Lower leg skin (tissue), 4 donors: ENCODE measurements around the gene ASB13. TPM values are rescaled to one million over a fixed set of nuclear protein-coding genes. Genes with fewer than 3 reads are reported as not detected.

Experiments used
- DNase-seq, 2 donors: peaks; one replicate each; pipeline ENCODE4 v3.0.0-alpha.2; 2019; ENCODE audit warnings: low spot score in 2 of 2
- H3K4me3 ChIP-seq: fragments of 200-600 bp; sonication (generic); 2 replicates; pipeline ENCODE4 v1.5.1; 2017; ENCODE audit warnings: mild to moderate bottlenecking, low read depth; ENCODE audit not compliant: poor library complexity, severe bottlenecking
- CTCF ChIP-seq, 3 donors: fragments of 450-650 bp; IDR thresholded peaks; one replicate each; pipeline ENCODE4 v1.5.1; 2016; ENCODE audit warnings: antibody characterized with exemption in 3 of 3, mild to moderate bottlenecking in 3 of 3, moderate library complexity in 2 of 3
- POLR2A ChIP-seq, 2 donors: fragments of 450-650 bp; IDR thresholded peaks; one replicate each; pipeline ENCODE4 v1.6.1; 2016 to 2017; ENCODE audit warnings: antibody characterized with exemption in 2 of 2, mild to moderate bottlenecking in 1 of 2, moderate library complexity in 1 of 2
- WGBS, 2 donors: methylation state at CpG; one replicate each; pipeline ENCODE4 v1.1.5; 2018; 5-methylcytosine and 5-hydroxymethylcytosine counted together
- intact Hi-C: fragments of 100-400 bp; cut with DNase I; formaldehyde crosslinking; loops from one replicate; pipeline ENCODE4 v1.15.0; 2023; ENCODE audit warnings: low total_unique reads
- total RNA-seq, 4 donors: library from RNA; depleted of rRNA; stranded (reverse); fragments of >200 nt; gene quantifications; one replicate each; pipeline ENCODE4 v1.1.0, GENCODE V29; 2016

The ASB13 gene
- total RNA-seq, 4 donors from 2014 or later: 9.9 to 28.5 (median 18.4) TPM

GRCh38 chr10:5650664-5651387 is 15.6 kb downstream of the ASB13 start:
- no peak for DNase-seq
- TF ChIP-seq POLR2A (IDR thresholded peaks at IDR 0.05) (no peak), CTCF (IDR thresholded peaks at IDR 0.05) (no peak)
- WGBS, 2 donors: 93 to 95% methylated on average over 20 of the region's 20 CpGs
- no peak overlapping the region for H3K4me3 ChIP-seq
- intact Hi-C loops: loop anchor here (10.0 kb wide), 1 partner anchor 806 kb away; no protein-coding TSS in a partner anchor

- 95 to 97% methylated on average over 11 of the region's 11 CpGs for WGBS, 2 donors
Observed at GRCh38 chr10:5649746-5650145, 16.6 kb downstream of the ASB13 start.

GRCh38 chr10:5648494-5649457 is 17.6 kb downstream of the ASB13 start:
- DNase-seq: peak in 1 of 2 donors; percentile 82
- no peak overlapping the region for H3K4me3 ChIP-seq
- intact Hi-C loops: no loop called here
- no peak for TF ChIP-seq POLR2A (IDR thresholded peaks at IDR 0.05)
- no peak for TF ChIP-seq CTCF (IDR thresholded peaks at IDR 0.05)
- WGBS, 2 donors: 93 to 95% methylated on average over 49 to 50 of the region's 50 CpGs

More at GRCh38 chr10:5649746-5650145, 16.6 kb downstream of the ASB13 start:
- DNase-seq: no peak
- no peak for TF ChIP-seq CTCF (IDR thresholded peaks at IDR 0.05)
- TF ChIP-seq POLR2A (IDR thresholded peaks at IDR 0.05): no peak
- intact Hi-C loops: loop anchor here (10.0 kb wide), 1 partner anchor 805 kb away; no protein-coding TSS in a partner anchor
- H3K4me3 ChIP-seq: no peak overlapping the region

- TF ChIP-seq CTCF (IDR thresholded peaks at IDR 0.05): no peak
- no peak for TF ChIP-seq POLR2A (IDR thresholded peaks at IDR 0.05)
- H3K4me3 ChIP-seq: no peak overlapping the region
- intact Hi-C loops: no loop called here
- 91 to 93% methylated on average over 11 of the region's 11 CpGs for WGBS, 2 donors
- peak in 1 of 2 donors; percentile 68 for DNase-seq
Observed at GRCh38 chr10:5647507-5648240, 18.7 kb downstream of the ASB13 start.

- intact Hi-C loops: no loop called here
- TF ChIP-seq CTCF (IDR thresholded peaks at IDR 0.05) (no peak), POLR2A (IDR thresholded peaks at IDR 0.05) (no peak)
- WGBS, 2 donors: 71 to 83% methylated on average over 19 to 21 of the region's 21 CpGs
- H3K4me3 ChIP-seq: no peak overlapping the region
- peak in 1 of 2 donors; percentile 81 for DNase-seq
Observed at GRCh38 chr10:5645944-5646617, 20.3 kb downstream of the ASB13 start.
